Gastrocnemius medialis (tissue), 4 donors: ENCODE data around the gene RRAGB.

Source experiments
- CTCF ChIP-seq, 5 experiments: fragments of 450-650 bp in 3 of 5; fragments of 200-600 bp in 2 of 5; sonication (generic) in 2 of 5; IDR thresholded peaks in 4 of 5; conservative IDR thresholded peaks in 1 of 5; 1 replicate in 4 of 5; 2 replicates in 1 of 5; pipeline ENCODE4 v1.5.1; 2016 to 2019; ENCODE audit warnings: antibody characterized with exemption in 5 of 5, mild to moderate bottlenecking in 3 of 5, moderate library complexity in 3 of 5
- POLR2A ChIP-seq, 2 donors: fragments of 450-650 bp; IDR thresholded peaks; one replicate each; pipeline ENCODE4 v1.6.1; 2017; ENCODE audit warnings: antibody characterized with exemption in 2 of 2, mild to moderate bottlenecking in 2 of 2, moderate library complexity in 2 of 2

- TF ChIP-seq POLR2A (IDR thresholded peaks at IDR 0.05) (no peak), CTCF (IDR thresholded peaks at IDR 0.05 in 4 of 5, conservative IDR thresholded peaks at IDR 0.05 in 1 of 5) (no peak)
Observed at GRCh38 chrX:55801811-55802210, 84.3 kb downstream of the RRAGB start.
